H9 (cell line): ENCODE data around the gene ADAP2. TPM values are rescaled to one million over a fixed set of nuclear protein-coding genes. Genes with fewer than 3 reads are reported as not detected.

Experiments used
- DNase-seq: peaks from one replicate; pipeline ENCODE4 v3.0.0-alpha.2; 2017
- H2AFZ ChIP-seq: one replicate; pipeline ENCODE4 v1.6.1; 2013; ENCODE audit warnings: mild to moderate bottlenecking, low read length, control low read depth, moderate library complexity
- H2AK5ac ChIP-seq: 2 replicates; pipeline ENCODE4 v1.6.1; 2013; ENCODE audit warnings: low read length, control low read depth, mixed read lengths; ENCODE audit not compliant: insufficient read length
- H2BK120ac ChIP-seq: one replicate; pipeline ENCODE4 v1.6.1; 2013; ENCODE audit warnings: low read depth, mild to moderate bottlenecking, low read length, control low read depth, inconsistent platforms; ENCODE audit not compliant: poor library complexity, severe bottlenecking
- H2BK12ac ChIP-seq: 2 replicates; pipeline ENCODE4 v1.6.1; 2013; ENCODE audit warnings: low read length, control low read depth, mixed read lengths, low read depth; ENCODE audit not compliant: insufficient read length
- H2BK15ac ChIP-seq: 2 replicates; pipeline ENCODE4 v1.6.1; 2013; ENCODE audit warnings: low read depth, low read length, control low read depth
- H2BK20ac ChIP-seq: one replicate; pipeline ENCODE4 v1.6.1; 2013; ENCODE audit warnings: low read depth, mild to moderate bottlenecking, low read length, control low read depth, inconsistent platforms; ENCODE audit not compliant: poor library complexity, severe bottlenecking
- H2BK5ac ChIP-seq: 2 replicates; pipeline ENCODE4 v1.6.1; 2013; ENCODE audit warnings: low read length, control low read depth, mixed read lengths; ENCODE audit not compliant: insufficient read length
- H3K14ac ChIP-seq: 2 replicates; pipeline ENCODE4 v1.6.1; 2013; ENCODE audit warnings: low read length, control low read depth; ENCODE audit not compliant: insufficient read depth
- H3K18ac ChIP-seq: 2 replicates; pipeline ENCODE4 v1.6.1; 2013; ENCODE audit warnings: low read depth, mild to moderate bottlenecking, mixed read lengths, low read length, control low read depth; ENCODE audit not compliant: insufficient read length
- H3K23ac ChIP-seq: 2 replicates; pipeline ENCODE4 v1.6.1; 2013; ENCODE audit warnings: low read length, control low read depth, mixed read lengths, low read depth; ENCODE audit not compliant: insufficient read length
- H3K23me2 ChIP-seq: 2 replicates; pipeline ENCODE4 v1.6.1; 2013; ENCODE audit warnings: low read depth, mild to moderate bottlenecking, mixed read lengths, low read length, control low read depth; ENCODE audit not compliant: insufficient read length, poor library complexity, severe bottlenecking
- H3K27ac ChIP-seq: 2 replicates; pipeline ENCODE4 v1.5.1; 2013; ENCODE audit warnings: low read length, control low read depth, mixed read lengths, low read depth; ENCODE audit not compliant: insufficient read length
- H3K27me3 ChIP-seq: 2 replicates; pipeline ENCODE4 v1.6.1; 2013; ENCODE audit warnings: low read length, control low read depth, inconsistent platforms; ENCODE audit not compliant: insufficient read depth
- H3K4ac ChIP-seq: 2 replicates; pipeline ENCODE4 v1.6.1; 2013; ENCODE audit warnings: low read depth, mild to moderate bottlenecking, control low read depth, inconsistent platforms, low read length, moderate library complexity
- H3K4me1 ChIP-seq: 2 replicates; pipeline ENCODE4 v1.6.1; 2013; ENCODE audit warnings: low read length, control low read depth, inconsistent platforms; ENCODE audit not compliant: insufficient read depth
- H3K4me2 ChIP-seq: 2 replicates; pipeline ENCODE4 v1.6.1; 2013; ENCODE audit warnings: low read length, control low read depth, mixed read lengths; ENCODE audit not compliant: insufficient read length, insufficient read depth
- H3K56ac ChIP-seq: 2 replicates; pipeline ENCODE4 v1.6.1; 2013; ENCODE audit warnings: low read depth, mild to moderate bottlenecking, mixed read lengths, low read length, control low read depth; ENCODE audit not compliant: insufficient read length
- H3K79me1 ChIP-seq: 2 replicates; pipeline ENCODE4 v1.6.1; 2013; ENCODE audit warnings: low read depth, mild to moderate bottlenecking, moderate library complexity, low read length, control low read depth, inconsistent platforms; ENCODE audit not compliant: insufficient read depth, poor library complexity, severe bottlenecking
- H3K79me2 ChIP-seq: 2 replicates; pipeline ENCODE4 v1.6.1; 2013; ENCODE audit warnings: low read length, control low read depth, inconsistent platforms; ENCODE audit not compliant: insufficient read depth
- H3K9ac ChIP-seq: 2 replicates; pipeline ENCODE4 v1.6.1; 2013; ENCODE audit warnings: low read length, control low read depth, mixed read lengths; ENCODE audit not compliant: insufficient read length; ENCODE audit errors: extremely low read depth
- H3K9me3 ChIP-seq: one replicate; pipeline ENCODE4 v1.6.1; 2013; ENCODE audit warnings: low read depth, low read length, inconsistent platforms; ENCODE audit not compliant: control insufficient read depth
- H3T11ph ChIP-seq: one replicate; pipeline ENCODE4 v1.6.1; 2013; ENCODE audit warnings: mild to moderate bottlenecking, low read length, control low read depth, inconsistent platforms
- H4K20me1 ChIP-seq: one replicate; pipeline ENCODE4 v1.6.1; 2013; ENCODE audit not compliant: control insufficient read depth, insufficient read length, insufficient read depth
- H4K5ac ChIP-seq: 2 replicates; pipeline ENCODE4 v1.6.1; 2013; ENCODE audit warnings: low read depth, mild to moderate bottlenecking, mixed read lengths, low read length, control low read depth; ENCODE audit not compliant: insufficient read length
- H4K8ac ChIP-seq: replicated peaks from 2 replicates; pipeline ENCODE4 v1.6.1; 2013; ENCODE audit warnings: low read length, control low read depth, mixed read lengths, low read depth; ENCODE audit not compliant: insufficient read length
- H4K91ac ChIP-seq: 2 replicates; pipeline ENCODE4 v1.6.1; 2013; ENCODE audit warnings: low read depth, mild to moderate bottlenecking, moderate library complexity, mixed read lengths, low read length, control low read depth; ENCODE audit not compliant: insufficient read length
- H3K27ac Mint-ChIP-seq, 3 experiments: 2 replicates in 2 of 3; 3 replicates in 1 of 3; pipeline ENCODE4 v1.8.0; 2020 to 2021; ENCODE audit warnings: mixed read lengths in 3 of 3, mild to moderate bottlenecking in 1 of 3, moderate library complexity in 1 of 3
- H3K27me3 Mint-ChIP-seq: 2 replicates; pipeline ENCODE4 v1.8.0; 2021; ENCODE audit warnings: low read depth, mild to moderate bottlenecking, moderate library complexity, mixed read lengths
- H3K36me3 Mint-ChIP-seq, 3 experiments: 2 replicates in 2 of 3; 3 replicates in 1 of 3; pipeline ENCODE4 v1.8.0; 2020 to 2021; ENCODE audit warnings: low read depth in 3 of 3, mixed read lengths in 3 of 3; ENCODE audit not compliant: insufficient read depth in 1 of 3
- H3K4me1 Mint-ChIP-seq, 2 experiments: 2 replicates each; pipeline ENCODE4 v1.8.0; 2020; ENCODE audit warnings: mixed read lengths in 2 of 2
- H3K4me3 Mint-ChIP-seq, 2 experiments: 2 replicates in 1 of 2; 3 replicates in 1 of 2; pipeline ENCODE4 v1.8.0; 2020 to 2021; ENCODE audit warnings: mild to moderate bottlenecking in 2 of 2, mixed read lengths in 2 of 2, moderate library complexity in 1 of 2
- H3K9me3 Mint-ChIP-seq, 2 experiments: 2 replicates in 1 of 2; 3 replicates in 1 of 2; pipeline ENCODE4 v1.8.0; 2020; ENCODE audit warnings: mild to moderate bottlenecking in 2 of 2, mixed read lengths in 2 of 2, moderate library complexity in 1 of 2
- WGBS: extraction: QIAGEN DNeasy Blood & Tissue Kit; methylation state at CpG from one replicate; pipeline ENCODE4 v1.1.7; 2013; ENCODE audit warnings: missing lambda C conversion rate, low lambda C conversion rate, mixed read lengths; ENCODE audit not compliant: insufficient read length; ENCODE audit errors: extremely low coverage; 5-methylcytosine and 5-hydroxymethylcytosine counted together
- total RNA-seq: library from RNA; stranded (reverse); gene quantifications from 2 replicates; pipeline ENCODE4 v1.2.1, GENCODE V29; 2021
- TF ChIP-seq, protein P1 (sequence below): fragments of 200-600 bp; sonication (generic); conservative IDR thresholded peaks from 3 replicates; pipeline ENCODE4 v1.8.0; 2021; ENCODE audit warnings: antibody characterized with exemption, mild to moderate bottlenecking

The ADAP2 gene
- total RNA-seq, 1 experiment from 2014 or later, result 1.2 TPM

DNA sequence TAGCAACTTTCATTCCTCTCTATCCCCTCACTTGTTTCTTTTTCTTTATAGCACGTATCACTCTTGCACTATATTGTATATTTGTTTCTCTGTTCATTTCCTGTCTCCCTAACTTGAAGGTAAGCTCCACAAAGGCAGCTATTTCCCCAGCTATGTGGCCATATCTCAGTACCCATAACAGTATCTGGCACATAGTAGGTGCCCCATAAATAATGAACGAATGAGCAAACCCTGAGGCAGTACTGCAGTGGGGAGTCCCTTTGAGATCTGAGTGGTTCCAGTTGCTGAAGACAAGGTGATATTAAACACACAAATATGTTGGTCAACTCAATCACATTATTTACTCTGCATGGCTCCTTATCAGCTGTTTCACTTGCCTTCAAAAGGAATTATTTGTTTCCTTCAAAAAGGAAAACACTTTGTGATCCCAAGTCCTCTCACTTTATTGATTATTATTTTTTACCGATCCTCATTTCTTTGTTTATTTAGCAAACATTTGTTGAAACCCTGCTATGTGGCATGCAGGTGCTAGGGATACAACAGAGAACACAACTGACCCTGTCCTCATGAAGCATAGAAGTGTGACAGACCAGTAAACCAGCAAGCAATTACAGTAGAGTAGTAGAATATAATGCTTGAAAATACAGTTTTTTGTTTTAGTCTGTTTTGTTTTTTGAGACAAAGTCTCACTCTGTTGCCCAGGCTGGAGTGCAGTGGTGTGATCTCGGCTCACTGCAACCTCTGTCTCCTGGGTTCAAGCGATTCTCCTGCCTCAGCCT, 5.7 kb upstream of the ADAP2 start:
- H3K79me1 ChIP-seq, result no peaks in the 10 kb centered on the region
- no peak overlapping the region for H4K91ac ChIP-seq
- H2BK20ac ChIP-seq, result no peak overlapping the region
- H3K4ac ChIP-seq, result no peak overlapping the region
- H3K27me3 ChIP-seq, result peaks cover 4% of the 10 kb centered on the region; the same call in 1 of the 2 replicates
- H3K4me1 Mint-ChIP-seq, result peaks cover 9 to 10% of the 10 kb centered on the region in 2 experiments
- H2AFZ ChIP-seq, result no peak overlapping the region
- peaks cover 30% of the 10 kb centered on the region for H3K27me3 Mint-ChIP-seq
- no peak overlapping the region for H4K5ac ChIP-seq
- H2BK12ac ChIP-seq, result no peak overlapping the region
- H3K4me1 ChIP-seq, result peaks cover 2% of the 10 kb centered on the region; the same call in 1 of the 2 replicates
- H2BK5ac ChIP-seq, result no peak overlapping the region
- H3K9me3 Mint-ChIP-seq, result no peaks in the 10 kb centered on the region
- no peak overlapping the region for H3K4me3 Mint-ChIP-seq
- H2AK5ac ChIP-seq, result no peak overlapping the region
- WGBS, result no CpG with 5 or more reads among the region's 5 CpGs
- no peaks in the 10 kb centered on the region for H3K79me2 ChIP-seq
- no peak for DNase-seq
- H2BK120ac ChIP-seq, result no peak overlapping the region
- H3K27ac ChIP-seq, result no peak overlapping the region
- H3K9ac ChIP-seq, result no peak overlapping the region
- no peak overlapping the region for H3K23ac ChIP-seq
- H3K56ac ChIP-seq, result no peak overlapping the region
- TF ChIP-seq, protein P1, sequence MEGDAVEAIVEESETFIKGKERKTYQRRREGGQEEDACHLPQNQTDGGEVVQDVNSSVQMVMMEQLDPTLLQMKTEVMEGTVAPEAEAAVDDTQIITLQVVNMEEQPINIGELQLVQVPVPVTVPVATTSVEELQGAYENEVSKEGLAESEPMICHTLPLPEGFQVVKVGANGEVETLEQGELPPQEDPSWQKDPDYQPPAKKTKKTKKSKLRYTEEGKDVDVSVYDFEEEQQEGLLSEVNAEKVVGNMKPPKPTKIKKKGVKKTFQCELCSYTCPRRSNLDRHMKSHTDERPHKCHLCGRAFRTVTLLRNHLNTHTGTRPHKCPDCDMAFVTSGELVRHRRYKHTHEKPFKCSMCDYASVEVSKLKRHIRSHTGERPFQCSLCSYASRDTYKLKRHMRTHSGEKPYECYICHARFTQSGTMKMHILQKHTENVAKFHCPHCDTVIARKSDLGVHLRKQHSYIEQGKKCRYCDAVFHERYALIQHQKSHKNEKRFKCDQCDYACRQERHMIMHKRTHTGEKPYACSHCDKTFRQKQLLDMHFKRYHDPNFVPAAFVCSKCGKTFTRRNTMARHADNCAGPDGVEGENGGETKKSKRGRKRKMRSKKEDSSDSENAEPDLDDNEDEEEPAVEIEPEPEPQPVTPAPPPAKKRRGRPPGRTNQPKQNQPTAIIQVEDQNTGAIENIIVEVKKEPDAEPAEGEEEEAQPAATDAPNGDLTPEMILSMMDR, result no peak
- no peak overlapping the region for H3T11ph ChIP-seq
- H3K14ac ChIP-seq, result no peak overlapping the region
- no peaks in the 10 kb centered on the region for H3K36me3 Mint-ChIP-seq
- H4K8ac ChIP-seq, result no peak overlapping the region
- H2BK15ac ChIP-seq, result no peak overlapping the region
- no peaks in the 10 kb centered on the region for H3K9me3 ChIP-seq
- H3K23me2 ChIP-seq, result no peaks in the 10 kb centered on the region
- no peak overlapping the region for H3K18ac ChIP-seq
- no peaks in the 10 kb centered on the region for H4K20me1 ChIP-seq
- no peak overlapping the region for H3K27ac Mint-ChIP-seq
- H3K4me2 ChIP-seq, result no peak overlapping the region
